ENCODE results near the gene C22orf23. TPM values are rescaled to one million over a fixed set of nuclear protein-coding genes. Genes with fewer than 3 reads are reported as not detected.

Gene C22orf23
- total RNA-seq, 1 donor: 0.54 TPM

- DNase-seq (ENCODE audit: low read depth): no peak
- no peak for TF ChIP-seq CTCF (IDR thresholded peaks at IDR 0.05; ENCODE audit: insufficient read depth, low read length)
- no peak overlapping the region for H3K4me3 ChIP-seq (ENCODE audit: low read depth, low read length)
Measured at GRCh38 chr22:37910890-37911672, 42.3 kb downstream of the C22orf23 start.

GRCh38 chr22:37909766-37910165 lies 43.6 kb downstream of the C22orf23 start:
- H3K4me3 ChIP-seq (ENCODE audit: low read depth, low read length): no peak overlapping the region
- DNase-seq (ENCODE audit: low read depth): no peak
- TF ChIP-seq CTCF (IDR thresholded peaks at IDR 0.05; ENCODE audit: insufficient read depth, low read length): no peak

GRCh38 chr22:37907036-37907954 lies 46.1 kb downstream of the C22orf23 start:
- peak overlapping the region; percentile 81 for H3K4me3 ChIP-seq (ENCODE audit: low read depth, low read length)
- no peak for DNase-seq (ENCODE audit: low read depth)
- no peak for TF ChIP-seq CTCF (IDR thresholded peaks at IDR 0.05; ENCODE audit: insufficient read depth, low read length)

GRCh38 chr22:37906364-37907008 lies 46.9 kb downstream of the C22orf23 start:
- no peak for DNase-seq (ENCODE audit: low read depth)
- H3K4me3 ChIP-seq (ENCODE audit: low read depth, low read length): peak overlapping the region; percentile 81

GRCh38 chr22:37905534-37906363 lies 47.7 kb downstream of the C22orf23 start, which contains the start of gene MICALL1:
Gene MICALL1, plus strand, starts transcription at chr22:37906297. Its CDS starts 126 bp downstream, at chr22:37906423.
- peak; percentile 56 for DNase-seq (ENCODE audit: low read depth)
- peak within 1 kb of the TSS; percentile 81 for H3K4me3 ChIP-seq (ENCODE audit: low read depth, low read length)
- TF ChIP-seq CTCF (IDR thresholded peaks at IDR 0.05; ENCODE audit: insufficient read depth, low read length): no peak

More at GRCh38 chr22:37906364-37907008, 46.9 kb downstream of the C22orf23 start:
- TF ChIP-seq CTCF (IDR thresholded peaks at IDR 0.05; ENCODE audit: insufficient read depth, low read length): no peak
